ENCODE results near the gene ARHGAP30. TPM values are rescaled to one million over a fixed set of nuclear protein-coding genes. Genes with fewer than 3 reads are reported as not detected.

The ARHGAP30 gene
- total RNA-seq, 1 donor from 2014 or later = 16.2 TPM

DNA sequence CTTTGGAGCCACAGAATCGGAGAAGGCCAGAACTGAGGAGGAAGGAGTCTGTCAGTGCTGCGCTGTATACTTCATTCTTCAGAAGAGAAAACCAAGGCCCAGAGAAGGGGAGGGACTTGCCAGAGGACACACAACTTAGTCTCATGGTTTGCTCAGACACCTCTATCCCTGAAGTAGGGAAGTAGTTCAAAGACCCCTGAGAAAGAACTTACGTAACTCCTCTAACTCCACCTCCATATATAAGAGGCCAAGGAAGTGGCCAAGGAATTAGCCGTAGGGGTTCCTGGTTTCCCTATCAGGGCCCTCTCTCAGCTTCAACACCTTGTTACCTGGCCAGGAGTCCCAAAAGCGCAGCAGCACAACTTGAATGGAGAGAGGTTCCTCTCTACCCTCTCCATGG lies 20.2 kb upstream of the ARHGAP30 start:
- no peak for DNase-seq (ENCODE audit: low spot score)

DNA sequence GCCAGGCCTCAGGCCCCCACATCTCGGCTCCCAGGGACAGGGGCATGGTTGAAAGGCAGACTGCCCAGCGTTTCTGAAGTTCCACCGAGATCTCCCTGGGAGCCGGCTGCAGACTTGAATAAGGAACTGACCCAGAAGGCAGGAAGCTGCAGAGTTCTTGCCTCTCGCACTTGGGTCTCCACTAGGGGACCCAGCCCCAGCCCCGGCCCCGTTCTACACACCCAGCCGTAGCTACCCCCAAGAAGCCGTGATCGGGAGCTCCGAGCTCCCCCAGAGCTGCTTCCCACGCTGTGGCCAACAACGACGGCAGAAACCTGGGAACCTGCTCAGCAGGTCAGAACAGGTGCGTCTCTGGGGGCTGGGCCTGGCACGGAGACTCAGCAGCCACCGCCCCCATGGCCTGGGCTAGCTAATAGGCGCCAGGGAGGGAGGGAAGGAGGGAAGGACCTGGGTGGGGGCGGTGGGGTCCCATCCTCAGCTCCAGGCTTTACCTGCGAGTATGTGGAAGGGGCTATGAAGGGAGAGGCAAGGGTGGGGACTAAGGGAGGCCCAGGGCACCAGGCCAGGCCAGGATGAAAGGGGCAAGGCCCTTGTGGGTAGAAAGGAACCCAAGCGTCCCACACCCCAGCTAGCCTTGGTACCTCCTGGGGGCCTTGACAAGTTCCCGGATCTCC lies 19.7 kb upstream of the ARHGAP30 start, which contains the start of gene NECTIN4:
NECTIN4 (minus strand) TSS at position 308 of the 674 bp plus-strand sequence; CDS start at position 46, 262 bp downstream.
- peak; percentile 74 for DNase-seq (ENCODE audit: low spot score)

DNA sequence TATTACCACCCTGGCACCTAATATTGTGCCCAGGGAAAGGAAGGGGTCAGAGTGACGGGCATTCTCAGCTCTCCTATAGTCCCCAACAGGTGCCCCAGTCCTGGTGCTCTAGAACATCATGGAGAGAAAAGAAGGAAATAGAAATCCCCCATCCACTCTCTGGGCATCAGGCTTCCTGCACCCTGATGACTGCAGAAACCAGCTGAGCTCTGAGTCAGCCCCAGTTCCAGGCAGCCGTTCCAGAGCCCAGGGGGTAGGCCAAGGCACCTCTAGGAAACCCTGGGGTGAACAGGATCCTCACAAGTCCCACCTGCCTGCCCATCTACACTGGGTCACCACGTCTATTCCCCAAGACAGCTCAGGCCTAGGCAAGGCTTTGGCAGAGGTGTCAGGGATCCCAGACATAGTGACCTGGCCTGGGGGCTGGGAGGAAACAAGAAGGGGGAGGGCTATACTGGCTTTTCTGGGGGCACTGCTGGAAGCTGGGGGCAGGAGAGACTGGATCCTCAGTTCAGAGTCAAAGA lies 19.0 kb upstream of the ARHGAP30 start:
- DNase-seq (ENCODE audit: low spot score) = no peak

DNA sequence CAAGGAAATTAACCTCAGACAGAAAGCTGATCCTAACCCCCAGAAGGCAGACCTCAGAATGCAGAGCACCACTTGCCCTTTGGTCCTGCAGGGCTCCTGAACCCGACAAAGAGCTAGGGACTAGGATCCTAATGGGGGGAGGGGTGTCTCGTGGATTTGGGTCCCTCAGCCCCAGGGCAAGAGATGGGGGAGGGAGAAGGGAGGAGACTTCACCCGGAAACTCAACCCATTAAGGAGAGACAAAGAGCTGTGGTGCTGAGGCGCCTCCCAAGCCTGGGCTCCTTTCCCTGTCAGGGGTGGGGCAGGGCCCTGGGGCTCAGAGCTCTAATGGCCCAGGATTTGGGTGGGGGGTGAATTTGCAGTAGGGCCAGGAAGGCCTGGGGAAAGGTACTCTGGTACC lies 16.8 kb upstream of the ARHGAP30 start:
- no peak for DNase-seq (ENCODE audit: low spot score)

GRCh38 chr1:161085165-161085564 lies 15.5 kb upstream of the ARHGAP30 start:
- DNase-seq (ENCODE audit: low spot score) = no peak

- DNase-seq (ENCODE audit: low spot score) = no peak
Observed at GRCh38 chr1:161084597-161084988, 14.9 kb upstream of the ARHGAP30 start.

GRCh38 chr1:161083748-161084596 lies 14.3 kb upstream of the ARHGAP30 start:
- DNase-seq (ENCODE audit: low spot score) = no peak

DNA sequence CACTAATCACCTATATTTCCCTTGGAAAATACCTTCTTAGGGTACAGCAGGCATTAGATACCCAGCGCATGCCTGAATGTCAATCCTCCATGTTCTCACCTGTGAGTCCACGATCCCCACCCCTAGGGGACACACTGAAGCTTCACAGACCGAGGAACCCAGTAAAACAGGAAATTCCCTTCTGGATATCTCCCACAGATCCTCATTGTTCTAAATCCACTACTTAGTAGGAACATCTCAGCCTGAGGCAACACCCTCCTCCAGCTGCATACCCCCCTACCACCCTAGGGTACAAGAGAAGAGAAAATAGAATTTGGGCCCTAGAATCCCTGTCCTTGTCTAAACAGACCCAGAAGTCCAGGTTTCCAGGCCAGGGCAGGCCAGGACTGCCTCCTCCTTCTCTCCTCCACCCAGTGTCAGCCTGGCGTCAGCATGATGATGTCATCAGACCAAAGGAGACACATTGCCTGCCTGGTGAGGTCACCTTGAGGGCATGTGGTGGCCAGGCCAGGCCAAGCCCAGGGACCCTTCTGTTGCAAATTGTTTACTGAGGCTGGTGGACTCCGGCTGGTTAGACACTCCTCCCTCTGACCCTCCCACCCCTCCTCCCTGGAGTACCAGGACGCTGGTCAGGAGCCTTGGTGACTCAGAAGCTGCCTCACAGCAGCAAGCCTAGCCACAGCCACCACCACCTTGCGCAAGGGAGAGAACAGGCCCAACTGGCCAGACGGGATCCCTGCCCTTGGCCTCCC lies 13.5 kb upstream of the ARHGAP30 start:
- peak; percentile 90 for DNase-seq (ENCODE audit: low spot score)

DNA sequence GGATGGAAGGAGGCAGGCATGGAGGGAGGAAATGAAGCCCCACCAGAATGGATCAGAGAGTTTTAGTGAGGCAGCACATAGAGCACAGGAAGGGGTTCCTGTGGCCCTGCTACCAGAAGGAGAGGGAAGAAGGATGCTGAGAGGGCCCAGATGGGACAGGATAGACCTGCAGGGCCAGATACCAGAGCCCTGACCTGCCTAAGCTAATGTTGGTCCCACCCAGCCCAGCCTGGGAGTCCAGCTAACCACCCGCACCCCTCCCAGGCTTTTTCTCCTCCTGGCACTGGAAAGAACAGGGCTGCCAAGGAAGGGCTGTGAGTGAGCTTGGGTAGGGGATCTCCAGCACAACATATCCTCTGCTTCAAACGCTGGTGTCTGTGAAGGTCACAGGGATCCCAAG lies 12.8 kb upstream of the ARHGAP30 start:
- DNase-seq (ENCODE audit: low spot score) = no peak

DNA sequence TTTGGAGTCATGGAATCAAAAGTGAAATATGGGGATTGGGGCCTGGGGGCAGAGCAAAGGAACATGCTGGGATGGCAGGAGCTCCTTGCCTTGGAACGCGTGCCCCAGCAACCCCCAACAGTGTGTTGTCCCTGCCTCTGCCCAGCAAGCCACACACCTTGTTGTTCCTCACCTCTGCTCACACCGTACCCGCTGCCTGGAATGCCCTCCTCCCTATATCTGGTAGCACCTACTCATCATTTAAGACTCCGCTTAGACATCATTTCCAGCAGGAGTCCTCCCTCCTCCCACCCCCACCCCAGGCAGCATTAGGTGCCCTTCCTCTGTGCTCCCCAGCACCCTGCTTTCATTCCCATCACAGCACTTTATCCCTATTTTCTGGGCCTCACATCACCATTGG lies 11.8 kb upstream of the ARHGAP30 start:
- DNase-seq (ENCODE audit: low spot score) = no peak

GRCh38 chr1:161080441-161081405 lies 11.0 kb upstream of the ARHGAP30 start:
- DNase-seq (ENCODE audit: low spot score) = no peak

GRCh38 chr1:161079436-161080110 lies 9.9 kb upstream of the ARHGAP30 start:
- DNase-seq (ENCODE audit: low spot score) = no peak

GRCh38 chr1:161077426-161077825 lies 7.7 kb upstream of the ARHGAP30 start:
- DNase-seq (ENCODE audit: low spot score) = no peak

DNA sequence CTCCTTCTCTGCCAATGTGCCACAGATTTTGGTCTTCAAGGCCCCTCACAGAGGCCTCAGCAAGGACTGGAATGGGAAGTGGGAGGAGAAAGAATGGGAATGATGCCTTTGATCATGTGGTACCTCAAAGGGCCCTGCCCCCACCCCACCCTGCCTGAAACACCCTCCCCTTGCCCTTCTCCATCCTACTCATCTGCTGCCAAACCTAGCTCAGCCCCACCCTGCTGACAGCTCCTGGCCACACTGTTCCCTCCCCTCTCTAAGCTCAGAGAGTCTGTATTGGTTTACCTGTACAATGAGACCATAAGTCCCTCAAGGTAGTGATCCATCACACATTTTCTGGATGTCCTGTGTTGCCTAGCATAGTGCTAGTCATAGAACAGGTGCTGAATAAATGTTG lies 6.7 kb upstream of the ARHGAP30 start:
- DNase-seq (ENCODE audit: low spot score) = no peak

DNA sequence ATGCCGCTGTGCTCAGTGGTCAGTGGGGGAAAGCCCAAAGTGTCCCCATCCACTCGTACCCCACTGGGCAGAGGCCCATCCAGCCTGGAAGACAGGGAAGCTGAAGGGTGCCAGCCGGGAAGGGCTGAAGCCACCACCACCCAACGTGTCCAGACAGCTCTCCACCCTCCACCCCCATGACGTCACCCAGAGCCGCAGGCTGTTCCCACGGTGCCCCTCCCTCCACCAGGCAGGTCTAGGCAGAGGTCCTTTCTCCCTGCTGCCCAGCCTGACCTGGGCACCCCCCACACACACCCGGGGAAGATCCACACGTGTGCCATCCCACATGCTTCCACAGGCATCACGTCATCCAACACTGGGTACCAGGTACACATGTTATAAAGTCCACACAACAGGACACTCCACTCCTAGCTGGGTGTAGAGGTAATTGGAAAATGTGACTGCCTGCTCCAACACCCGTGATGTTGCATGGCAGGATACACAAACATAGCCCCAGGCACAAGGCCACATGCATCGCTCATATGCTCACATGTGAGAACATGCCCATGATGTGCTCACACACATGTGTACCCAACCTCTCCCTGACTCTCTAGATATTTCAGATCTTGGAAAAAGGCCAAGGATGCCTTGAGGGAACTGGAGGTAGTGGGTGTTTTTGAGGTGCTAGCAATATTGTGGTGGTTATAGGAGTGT lies 5.1 kb upstream of the ARHGAP30 start:
- no peak for DNase-seq (ENCODE audit: low spot score)

- DNase-seq (ENCODE audit: low spot score) = peak; percentile 54
Observed at GRCh38 chr1:161073474-161074121, 3.9 kb upstream of the ARHGAP30 start.

DNA sequence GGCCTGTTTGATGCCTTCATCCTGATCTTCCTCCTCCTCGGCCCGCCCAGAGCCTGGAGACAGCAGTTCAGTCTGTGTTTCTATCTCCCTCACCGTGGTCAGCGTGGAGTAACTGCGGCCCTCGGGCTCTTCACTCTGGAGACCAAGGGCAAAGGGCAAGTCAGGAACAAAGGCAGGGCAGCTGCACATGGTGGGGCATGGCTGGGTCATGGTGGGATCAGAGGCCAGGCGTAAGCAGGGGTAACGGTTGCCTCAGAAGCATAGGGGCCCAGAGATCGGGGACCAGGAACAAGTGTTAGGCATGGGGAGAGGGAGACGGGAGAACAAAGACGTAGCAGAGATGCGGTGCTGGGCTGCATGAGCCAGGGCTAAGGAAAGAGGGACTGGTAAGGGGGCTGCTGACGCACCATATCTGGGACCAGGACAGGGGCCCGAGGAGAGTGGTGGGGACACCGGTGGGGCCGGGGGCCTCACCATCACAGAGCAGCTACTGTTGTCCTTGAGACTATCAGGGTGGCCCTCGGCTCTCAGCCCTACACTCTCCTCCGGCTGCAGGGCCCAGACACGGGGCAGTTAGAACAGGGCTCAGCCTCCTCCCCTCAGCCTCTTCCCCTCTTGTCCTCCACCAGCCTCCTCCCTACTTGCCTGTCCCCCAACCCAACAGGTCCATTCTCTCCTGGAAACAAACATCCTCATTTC lies 3.2 kb upstream of the ARHGAP30 start:
- no peak for DNase-seq (ENCODE audit: low spot score)

DNA sequence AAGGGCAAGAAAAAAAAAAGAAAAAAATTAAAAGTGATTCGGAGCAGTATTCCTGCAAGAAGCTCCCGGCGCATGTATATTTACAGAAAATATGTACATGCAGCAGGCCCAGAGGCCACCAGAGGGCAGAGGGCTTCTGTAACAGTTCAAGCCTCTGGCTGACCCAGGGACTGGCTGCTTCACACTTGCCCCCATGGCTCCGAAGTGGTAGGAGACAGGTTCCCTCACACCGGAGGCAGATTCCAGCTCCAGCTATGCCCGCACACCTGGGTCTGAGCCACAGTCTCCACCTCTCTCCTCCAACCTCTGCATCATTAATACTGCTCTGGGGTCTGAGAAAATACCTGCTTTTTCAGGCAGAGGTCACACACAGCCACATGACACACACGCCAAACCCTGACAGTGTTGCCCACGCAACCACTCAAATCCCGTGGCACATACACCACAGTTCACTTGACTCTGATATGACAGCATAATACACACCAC lies 2.2 kb upstream of the ARHGAP30 start:
- no peak for DNase-seq (ENCODE audit: low spot score)
